PFSK-1 (cell line): ENCODE measurements around the gene CHD1.

ENCODE experiments used
- FOXP2 ChIP-seq: optimal IDR thresholded peaks from 2 replicates; pipeline ENCODE3; 2011; ENCODE audit warnings: borderline replicate concordance, control low read depth, inconsistent platforms; ENCODE audit not compliant: insufficient read depth; ENCODE audit errors: extremely low read length, extremely low read depth
- POLR2AphosphoS5 ChIP-seq: IDR thresholded peaks from 2 replicates; pipeline ENCODE4 v1.6.1; 2012; ENCODE audit warnings: low read depth, mild to moderate bottlenecking, control low read depth, low read length, moderate library complexity
- SIN3A ChIP-seq: IDR thresholded peaks from 2 replicates; pipeline ENCODE4 v1.6.1; 2012; ENCODE audit warnings: mild to moderate bottlenecking, low read length, moderate library complexity, borderline replicate concordance; ENCODE audit not compliant: insufficient read depth
- TAF1 ChIP-seq: IDR thresholded peaks from 2 replicates; pipeline ENCODE4 v1.6.1; 2012; ENCODE audit warnings: low read length, control low read depth, borderline replicate concordance; ENCODE audit not compliant: insufficient read depth
- TF ChIP-seq, protein P1 (sequence below), 2 experiments: IDR thresholded peaks; 2 replicates each; pipeline versions ENCODE4 v1.6.1 to v1.8.0; 2011 to 2012; ENCODE audit warnings: low read depth in 2 of 2, low read length in 2 of 2, control low read depth in 1 of 2, inconsistent platforms in 1 of 2, mild to moderate bottlenecking in 1 of 2, moderate library complexity in 1 of 2; ENCODE audit not compliant: insufficient read depth in 1 of 2

- TF ChIP-seq TAF1 (no peak), SIN3A (no peak), POLR2AphosphoS5 (no peak), FOXP2 (no peak)
- TF ChIP-seq, protein P1, sequence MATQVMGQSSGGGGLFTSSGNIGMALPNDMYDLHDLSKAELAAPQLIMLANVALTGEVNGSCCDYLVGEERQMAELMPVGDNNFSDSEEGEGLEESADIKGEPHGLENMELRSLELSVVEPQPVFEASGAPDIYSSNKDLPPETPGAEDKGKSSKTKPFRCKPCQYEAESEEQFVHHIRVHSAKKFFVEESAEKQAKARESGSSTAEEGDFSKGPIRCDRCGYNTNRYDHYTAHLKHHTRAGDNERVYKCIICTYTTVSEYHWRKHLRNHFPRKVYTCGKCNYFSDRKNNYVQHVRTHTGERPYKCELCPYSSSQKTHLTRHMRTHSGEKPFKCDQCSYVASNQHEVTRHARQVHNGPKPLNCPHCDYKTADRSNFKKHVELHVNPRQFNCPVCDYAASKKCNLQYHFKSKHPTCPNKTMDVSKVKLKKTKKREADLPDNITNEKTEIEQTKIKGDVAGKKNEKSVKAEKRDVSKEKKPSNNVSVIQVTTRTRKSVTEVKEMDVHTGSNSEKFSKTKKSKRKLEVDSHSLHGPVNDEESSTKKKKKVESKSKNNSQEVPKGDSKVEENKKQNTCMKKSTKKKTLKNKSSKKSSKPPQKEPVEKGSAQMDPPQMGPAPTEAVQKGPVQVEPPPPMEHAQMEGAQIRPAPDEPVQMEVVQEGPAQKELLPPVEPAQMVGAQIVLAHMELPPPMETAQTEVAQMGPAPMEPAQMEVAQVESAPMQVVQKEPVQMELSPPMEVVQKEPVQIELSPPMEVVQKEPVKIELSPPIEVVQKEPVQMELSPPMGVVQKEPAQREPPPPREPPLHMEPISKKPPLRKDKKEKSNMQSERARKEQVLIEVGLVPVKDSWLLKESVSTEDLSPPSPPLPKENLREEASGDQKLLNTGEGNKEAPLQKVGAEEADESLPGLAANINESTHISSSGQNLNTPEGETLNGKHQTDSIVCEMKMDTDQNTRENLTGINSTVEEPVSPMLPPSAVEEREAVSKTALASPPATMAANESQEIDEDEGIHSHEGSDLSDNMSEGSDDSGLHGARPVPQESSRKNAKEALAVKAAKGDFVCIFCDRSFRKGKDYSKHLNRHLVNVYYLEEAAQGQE (IDR thresholded peaks at IDR 0.05; ENCODE audit: insufficient read depth in 1 of 2, low read depth in 2 of 2, low read length in 2 of 2), result no peak
Observed at GRCh38 chr5:98865690-98866089, 63.1 kb downstream of the CHD1 start.
